Neuronal stem cell (in vitro differentiated cells): Measurements from ENCODE around the gene KICS2.

ENCODE experiments used
- DNase-seq: peaks from one replicate; pipeline ENCODE4 v3.0.0-alpha.2; 2013; ENCODE audit warnings: low spot score
- H2AFZ ChIP-seq: one replicate; pipeline ENCODE4 v1.6.1; 2013; ENCODE audit warnings: mild to moderate bottlenecking, low read length, inconsistent platforms
- H2AK5ac ChIP-seq: 2 replicates; pipeline ENCODE4 v1.6.1; 2013; ENCODE audit warnings: low read depth, mild to moderate bottlenecking, inconsistent platforms, low read length, moderate library complexity, mixed read lengths
- H2BK120ac ChIP-seq: 2 replicates; pipeline ENCODE4 v1.6.1; 2013; ENCODE audit warnings: low read depth, mild to moderate bottlenecking, inconsistent platforms, low read length, moderate library complexity, mixed read lengths
- H2BK12ac ChIP-seq: one replicate; pipeline ENCODE4 v1.6.1; 2013; ENCODE audit warnings: low read length, inconsistent platforms
- H2BK15ac ChIP-seq: 2 replicates; pipeline ENCODE4 v1.6.1; 2013; ENCODE audit warnings: mild to moderate bottlenecking, low read length, inconsistent platforms, mixed read lengths
- H2BK5ac ChIP-seq: one replicate; pipeline ENCODE4 v1.6.1; 2013; ENCODE audit warnings: inconsistent platforms, mild to moderate bottlenecking, low read length, moderate library complexity
- H3K14ac ChIP-seq: one replicate; pipeline ENCODE4 v1.6.1; 2013; ENCODE audit warnings: low read length, inconsistent platforms
- H3K18ac ChIP-seq: 2 replicates; pipeline ENCODE4 v1.6.1; 2013; ENCODE audit warnings: low read length, inconsistent platforms
- H3K23ac ChIP-seq: 2 replicates; pipeline ENCODE4 v1.6.1; 2013; ENCODE audit warnings: low read depth, mild to moderate bottlenecking, mixed read lengths, low read length, inconsistent platforms; ENCODE audit not compliant: poor library complexity
- H3K27ac ChIP-seq: replicated peaks from 3 replicates; pipeline ENCODE4 v1.5.1; 2013; ENCODE audit warnings: low read length, inconsistent platforms
- H3K27me3 ChIP-seq, 3 experiments: 2 replicates each; pipeline ENCODE4 v1.6.1; 2013; ENCODE audit warnings: low read length in 3 of 3, mild to moderate bottlenecking in 2 of 3, inconsistent platforms in 1 of 3, low read depth in 1 of 3, mixed read lengths in 1 of 3, moderate library complexity in 1 of 3; ENCODE audit not compliant: control insufficient read depth in 3 of 3, insufficient read depth in 3 of 3
- H3K36me3 ChIP-seq, 2 donors: replicated peaks in 1 of 2; 2 replicates each; pipeline ENCODE4 v1.6.1; 2013; ENCODE audit warnings: low read length in 2 of 2; ENCODE audit not compliant: control insufficient read depth in 2 of 2, insufficient read depth in 2 of 2
- H3K4ac ChIP-seq: 2 replicates; pipeline ENCODE4 v1.6.1; 2013; ENCODE audit warnings: inconsistent platforms, mild to moderate bottlenecking, low read length, moderate library complexity
- H3K4me1 ChIP-seq, 2 donors: 1 replicate in 1 of 2; 2 replicates in 1 of 2; pipeline ENCODE4 v1.6.1; 2013; ENCODE audit warnings: low read length in 2 of 2, low read depth in 1 of 2; ENCODE audit not compliant: control insufficient read depth in 2 of 2, insufficient read depth in 1 of 2
- H3K4me2 ChIP-seq: one replicate; pipeline ENCODE4 v1.6.1; 2013; ENCODE audit warnings: mild to moderate bottlenecking, low read length, inconsistent platforms; ENCODE audit not compliant: insufficient read depth, poor library complexity, severe bottlenecking
- H3K4me3 ChIP-seq, 2 donors: 2 replicates each; pipeline ENCODE4 v1.5.1; 2013; ENCODE audit warnings: low read length in 2 of 2, mild to moderate bottlenecking in 2 of 2, inconsistent platforms in 1 of 2, moderate library complexity in 1 of 2
- H3K79me1 ChIP-seq: one replicate; pipeline ENCODE4 v1.6.1; 2013; ENCODE audit warnings: low read depth, mild to moderate bottlenecking, inconsistent platforms, low read length, moderate library complexity
- H3K9ac ChIP-seq: one replicate; pipeline ENCODE4 v1.6.1; 2013; ENCODE audit warnings: mild to moderate bottlenecking, low read depth, low read length, inconsistent platforms; ENCODE audit not compliant: poor library complexity
- H3K9me3 ChIP-seq, 2 donors: replicated peaks in 1 of 2; 2 replicates each; pipeline versions ENCODE3 to v1.6.1; 2013; ENCODE audit warnings: low read length in 2 of 2, mild to moderate bottlenecking in 2 of 2, inconsistent platforms in 1 of 2, low read depth in 1 of 2, mixed read lengths in 1 of 2, moderate library complexity in 1 of 2; ENCODE audit not compliant: control insufficient read depth in 2 of 2, insufficient read depth in 1 of 2
- H4K8ac ChIP-seq: one replicate; pipeline ENCODE4 v1.6.1; 2013; ENCODE audit warnings: low read depth, mild to moderate bottlenecking, inconsistent platforms, low read length, moderate library complexity
- H4K91ac ChIP-seq: one replicate; pipeline ENCODE4 v1.6.1; 2013; ENCODE audit warnings: low read length, low read depth, mild to moderate bottlenecking, inconsistent platforms; ENCODE audit not compliant: poor library complexity
- WGBS, 2 donors: extraction: QIAGEN DNeasy Blood & Tissue Kit; methylation state at CpG; one replicate each; pipeline ENCODE4 v1.1.7; 2013; ENCODE audit warnings: missing lambda C conversion rate in 2 of 2, mixed read lengths in 1 of 2; ENCODE audit not compliant: insufficient read length in 2 of 2, insufficient replicate concordance in 1 of 2; ENCODE audit errors: extremely low coverage in 2 of 2; 5-methylcytosine and 5-hydroxymethylcytosine counted together

KICS2 gene

DNA sequence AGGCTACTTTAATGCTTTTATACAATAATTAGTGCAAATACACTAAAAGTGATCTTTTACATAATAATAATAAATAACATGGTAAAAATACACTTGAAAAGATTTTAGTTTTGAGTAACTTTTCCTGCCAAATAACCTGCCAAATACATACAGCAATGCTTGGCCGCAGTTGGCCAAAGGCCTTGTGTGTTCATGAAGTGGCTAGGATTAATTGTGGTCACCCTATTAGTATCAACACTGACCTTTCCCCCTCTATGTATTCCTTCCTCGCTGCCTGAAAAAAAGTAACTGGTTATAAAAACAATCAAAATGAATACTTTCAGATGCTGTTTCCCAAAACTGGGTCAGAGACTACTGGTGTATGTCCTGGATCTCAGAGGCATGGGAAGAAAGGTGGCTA lies 34.3 kb downstream of the KICS2 start:
- Histone ChIP-seq H3K9me3 (peaks cover 0 to 3% of the 10 kb centered on the region in 2 donors), H3K9ac (no peak overlapping the region), H3K14ac (no peak overlapping the region), H2BK5ac (no peak overlapping the region), H2BK15ac (no peak overlapping the region), H3K18ac (no peak overlapping the region), H2AFZ (no peak overlapping the region), H3K36me3 (no peaks in the 10 kb centered on the region), H3K23ac (no peak overlapping the region), H4K8ac (no peak overlapping the region), H2AK5ac (no peak overlapping the region), H3K27me3 (no peaks in the 10 kb centered on the region), H3K4me1 (no peaks in the 10 kb centered on the region), H3K4me3 (no peak overlapping the region), H3K27ac (no peak overlapping the region), H4K91ac (no peak overlapping the region), H3K79me1 (no peaks in the 10 kb centered on the region), H2BK120ac (no peak overlapping the region), H2BK12ac (no peak overlapping the region), H3K4me2 (no peak overlapping the region), H3K4ac (no peak overlapping the region)
- WGBS, 2 donors, result no CpG with 5 or more reads among the region's 2 CpGs
- no peak for DNase-seq

DNA sequence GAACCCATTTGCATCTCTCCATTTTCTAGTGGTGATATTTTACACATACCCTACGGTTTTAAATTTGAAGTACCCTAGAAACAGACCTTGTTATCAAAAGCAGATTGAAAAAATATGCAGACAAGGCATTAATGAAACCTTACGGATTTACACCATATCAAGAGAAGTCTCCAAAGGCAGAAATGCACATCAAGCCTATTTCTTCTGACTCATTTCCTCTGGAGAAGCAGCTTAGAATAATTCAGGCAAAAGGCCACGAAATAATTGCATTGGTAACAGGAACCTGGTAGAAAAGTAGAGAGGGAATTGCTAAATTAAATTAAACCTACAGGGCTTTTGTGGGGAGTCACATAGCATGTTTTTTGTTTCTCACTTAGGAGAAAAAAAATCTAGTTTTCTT lies 34.7 kb downstream of the KICS2 start:
- no peaks in the 10 kb centered on the region for H3K27me3 ChIP-seq
- no peak overlapping the region for H3K9ac ChIP-seq
- H3K27ac ChIP-seq, result no peak overlapping the region
- H3K4me2 ChIP-seq, result no peak overlapping the region
- peaks cover 0 to 5% of the 10 kb centered on the region in 2 donors for H3K9me3 ChIP-seq
- no peak overlapping the region for H3K4me3 ChIP-seq
- H2BK12ac ChIP-seq, result no peak overlapping the region
- no peak overlapping the region for H3K18ac ChIP-seq
- H3K14ac ChIP-seq, result no peak overlapping the region
- no peak overlapping the region for H4K8ac ChIP-seq
- no peaks in the 10 kb centered on the region for H3K4me1 ChIP-seq
- DNase-seq, result no peak
- no peaks in the 10 kb centered on the region for H3K36me3 ChIP-seq
- no CpG with 5 or more reads among the region's 3 CpGs for WGBS, 2 donors
- H3K23ac ChIP-seq, result no peak overlapping the region
- no peak overlapping the region for H2AK5ac ChIP-seq
- H3K79me1 ChIP-seq, result no peaks in the 10 kb centered on the region
- no peak overlapping the region for H2BK5ac ChIP-seq
- H2BK15ac ChIP-seq, result no peak overlapping the region
- H2BK120ac ChIP-seq, result no peak overlapping the region
- no peak overlapping the region for H4K91ac ChIP-seq
- no peak overlapping the region for H3K4ac ChIP-seq
- H2AFZ ChIP-seq, result no peak overlapping the region

GRCh38 chr12:64186789-64187188 lies 35.3 kb downstream of the KICS2 start:
- H2BK5ac ChIP-seq, result no peak overlapping the region
- no peak overlapping the region for H3K14ac ChIP-seq
- no peak overlapping the region for H3K4ac ChIP-seq
- H2AK5ac ChIP-seq, result no peak overlapping the region
- no peaks in the 10 kb centered on the region for H3K36me3 ChIP-seq
- no peaks in the 10 kb centered on the region for H3K27me3 ChIP-seq
- no peak for DNase-seq
- no peak overlapping the region for H3K4me2 ChIP-seq
- WGBS, 2 donors, result no CpG with 5 or more reads among the region's 2 CpGs
- no peak overlapping the region for H2BK120ac ChIP-seq
- H3K9me3 ChIP-seq, result peaks cover 0 to 5% of the 10 kb centered on the region in 2 donors
- no peak overlapping the region for H2BK12ac ChIP-seq
- no peak overlapping the region for H3K4me3 ChIP-seq
- H2BK15ac ChIP-seq, result no peak overlapping the region
- no peak overlapping the region for H3K27ac ChIP-seq
- no peak overlapping the region for H3K23ac ChIP-seq
- H3K79me1 ChIP-seq, result no peaks in the 10 kb centered on the region
- H3K18ac ChIP-seq, result no peak overlapping the region
- H4K91ac ChIP-seq, result no peak overlapping the region
- H2AFZ ChIP-seq, result no peak overlapping the region
- no peak overlapping the region for H3K9ac ChIP-seq
- H3K4me1 ChIP-seq, result no peaks in the 10 kb centered on the region
- H4K8ac ChIP-seq, result no peak overlapping the region

DNA sequence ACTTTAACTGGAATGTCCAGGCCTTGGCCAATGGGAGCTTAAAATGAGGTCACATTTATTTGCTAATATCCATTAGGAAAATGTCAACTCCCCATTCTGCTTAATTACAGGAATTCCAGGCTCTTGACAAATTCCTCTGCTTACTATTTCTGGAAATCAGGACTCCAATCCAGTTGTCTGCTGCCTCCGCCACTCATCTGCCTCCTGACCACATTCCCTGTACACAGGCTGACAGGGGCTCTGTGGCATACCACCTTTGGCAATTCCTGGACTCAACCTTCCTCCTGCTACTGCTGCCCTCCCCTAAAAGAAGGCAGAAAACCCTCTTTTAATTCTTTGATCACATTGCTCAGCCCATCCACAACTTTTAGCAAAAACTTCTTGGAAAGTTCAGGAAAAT lies 37.9 kb downstream of the KICS2 start:
- Histone ChIP-seq H3K79me1 (no peaks in the 10 kb centered on the region), H3K9me3 (peaks cover 0 to 5% of the 10 kb centered on the region in 2 donors), H2AK5ac (no peak overlapping the region), H3K4me2 (no peak overlapping the region), H3K4ac (no peak overlapping the region), H3K27me3 (no peaks in the 10 kb centered on the region), H2BK15ac (no peak overlapping the region), H2AFZ (no peak overlapping the region), H2BK12ac (no peak overlapping the region), H3K4me1 (peaks cover 0 to 2% of the 10 kb centered on the region in 2 donors), H2BK120ac (no peak overlapping the region), H3K4me3 (no peak overlapping the region), H3K14ac (no peak overlapping the region), H3K36me3 (no peaks in the 10 kb centered on the region), H3K9ac (no peak overlapping the region), H4K8ac (no peak overlapping the region), H3K27ac (no peak overlapping the region), H2BK5ac (no peak overlapping the region), H3K23ac (no peak overlapping the region), H4K91ac (no peak overlapping the region), H3K18ac (no peak overlapping the region)
- no CpG with 5 or more reads among the region's 1 CpG for WGBS, 2 donors
- DNase-seq, result no peak
